ENCODE measurements around the gene PNPLA3.

The PNPLA3 gene

DNA sequence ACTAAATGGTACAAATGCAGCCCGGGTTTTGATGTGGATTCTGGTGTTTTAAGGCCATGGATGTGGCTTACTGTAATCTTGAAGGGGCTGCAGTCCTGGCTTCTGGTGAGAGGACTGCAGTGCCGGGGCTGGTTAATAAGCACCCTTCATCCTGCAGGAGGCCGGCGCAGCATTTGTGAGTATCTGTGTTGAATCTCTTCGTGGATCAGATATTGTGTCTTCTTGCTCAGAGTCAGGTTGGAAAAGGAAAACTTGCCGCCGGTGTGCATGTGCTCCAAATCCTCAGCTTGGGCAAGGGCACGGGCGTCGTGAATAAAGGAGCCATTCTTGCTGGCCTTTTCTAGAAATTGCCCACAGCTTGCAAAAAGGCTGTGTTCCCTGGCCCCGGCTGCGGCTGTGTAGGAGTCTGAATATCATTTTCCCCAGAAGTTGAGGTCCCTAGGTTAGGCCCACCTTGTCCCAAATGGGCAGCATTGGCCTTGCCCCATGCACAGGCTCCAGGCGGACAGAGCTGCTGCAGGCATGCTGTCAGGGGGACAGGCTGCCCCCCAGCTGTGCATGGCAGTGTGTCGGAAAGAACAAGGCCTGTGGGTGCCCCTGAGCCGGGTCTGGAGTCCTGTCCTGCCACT lies 71.6 kb downstream of the PNPLA3 start:
- no peak for DNase-seq

DNA sequence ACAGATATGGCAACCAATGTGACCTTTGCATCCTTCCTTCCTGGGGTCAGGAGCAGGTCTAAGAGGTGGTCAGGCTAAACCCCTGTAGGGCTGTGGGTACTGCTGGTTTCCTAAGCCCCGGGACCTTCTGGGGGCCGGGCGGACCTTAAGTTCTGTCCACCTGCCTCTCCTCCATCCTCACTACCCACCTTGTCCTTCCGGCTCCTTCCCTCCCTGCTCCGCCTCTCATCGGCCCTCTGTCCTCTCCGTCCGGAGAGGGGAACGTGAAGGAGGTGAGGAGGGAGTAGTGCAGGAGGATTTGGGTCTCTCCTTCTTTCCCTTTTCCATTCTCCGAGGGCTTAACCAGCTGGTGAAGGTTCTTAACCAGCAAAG lies 72.2 kb downstream of the PNPLA3 start:
- no peak for DNase-seq

GRCh38 chr22:43996170-43996980 lies 72.8 kb downstream of the PNPLA3 start:
- peak; percentile 69 for DNase-seq

DNA sequence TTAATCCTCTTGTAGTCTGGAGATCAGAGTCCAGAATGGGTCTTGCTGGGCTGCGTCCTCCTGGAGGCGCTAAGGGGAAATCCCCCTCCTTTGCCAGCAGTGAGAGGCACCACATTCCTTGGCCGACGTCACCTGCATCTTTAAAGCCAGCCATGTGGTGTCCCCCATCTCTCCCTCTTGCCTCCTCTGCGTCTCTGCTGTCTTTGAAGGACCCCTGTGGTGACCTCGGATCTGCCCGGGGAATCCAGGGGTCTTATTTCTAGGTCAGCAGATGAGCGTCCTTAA lies 73.3 kb downstream of the PNPLA3 start:
- DNase-seq = no peak
